Cardiac muscle cell (in vitro differentiated cells and primary cell): ENCODE measurements around the gene CELA2A. TPM values are rescaled to one million over a fixed set of nuclear protein-coding genes. Genes with fewer than 3 reads are reported as not detected.

ENCODE experiments used
- DNase-seq, 2 donors: peaks; one replicate each; pipeline versions ENCODE4 v3.0.0 to v3.0.0-alpha.2; 2010 to 2017; ENCODE audit warnings: low read depth in 1 of 2, low spot score in 1 of 2
- H3K27ac ChIP-seq: fragments of 200-600 bp; sonication (generic); 2 replicates; pipeline ENCODE4 v1.5.1; 2016
- H3K27me3 ChIP-seq: fragments of 200-600 bp; sonication (generic); 2 replicates; pipeline ENCODE4 v1.6.0; 2016; ENCODE audit warnings: control low read depth
- H3K36me3 ChIP-seq: fragments of 200-600 bp; sonication (generic); 2 replicates; pipeline ENCODE4 v1.5.1; 2016; ENCODE audit warnings: control low read depth
- H3K4me1 ChIP-seq: fragments of 200-600 bp; sonication (generic); 2 replicates; pipeline ENCODE4 v1.8.1; 2017; ENCODE audit warnings: low read depth, mild to moderate bottlenecking, mixed run types
- H3K4me3 ChIP-seq: fragments of 200-600 bp; sonication (generic); 2 replicates; pipeline ENCODE4 v1.5.1; 2016; ENCODE audit warnings: mild to moderate bottlenecking
- H3K9me3 ChIP-seq: fragments of 200-600 bp; sonication (generic); 2 replicates; pipeline ENCODE4 v1.5.1; 2017; ENCODE audit warnings: low read depth, mild to moderate bottlenecking, control low read depth
- polyA plus RNA-seq: library from polyadenylated mRNA; unstranded; fragments of >200 nt; fragmentation: Nextera tagmentation; extraction: Ambion mirVana; gene quantifications from 2 replicates; pipeline ENCODE4 v1.2.1, GENCODE V29; 2016
- total RNA-seq: library from RNA; depleted of rRNA; stranded (reverse); fragments of >200 nt; gene quantifications from 2 replicates; pipeline ENCODE4 v1.2.3, GENCODE V29; 2016
- TF ChIP-seq, protein P1 (sequence below): IDR thresholded peaks from 2 replicates; pipeline ENCODE4 v1.5.1; 2012; ENCODE audit warnings: low read depth, mild to moderate bottlenecking, low read length

The CELA2A gene
- total and polyA plus RNA-seq, 2 experiments from 2014 or later, result 0.38 TPM; not detected in 1

DNA sequence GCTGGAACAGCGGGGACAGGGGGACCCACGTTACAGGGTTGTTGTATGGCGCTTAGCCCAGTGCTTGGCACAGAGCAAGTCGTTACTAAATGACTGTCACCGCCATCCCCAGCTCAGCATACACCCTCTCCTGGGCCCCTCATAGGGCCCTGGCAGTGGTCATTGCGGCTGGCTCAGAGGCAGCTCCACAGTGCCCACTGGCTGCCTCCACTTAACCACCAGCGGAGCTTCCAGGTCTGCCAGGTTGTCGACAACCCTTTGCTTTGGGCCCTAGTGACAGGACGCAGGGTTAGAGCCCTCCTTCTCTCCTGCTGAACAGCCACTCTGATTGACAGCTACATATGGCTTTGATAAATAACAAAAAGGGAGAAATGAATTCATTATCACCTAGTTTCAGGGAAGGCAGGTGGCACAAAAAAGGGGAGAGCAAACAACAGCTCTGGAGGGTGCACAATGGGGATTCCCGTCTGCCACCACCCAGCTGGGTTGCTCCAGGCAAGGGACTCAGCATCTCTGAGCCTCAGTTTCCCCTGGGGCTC, 42.0 kb upstream of the CELA2A start:
- H3K27me3 ChIP-seq, result no peaks in the 10 kb centered on the region
- H3K4me1 ChIP-seq, result peaks cover 4% of the 10 kb centered on the region
- H3K9me3 ChIP-seq, result no peaks in the 10 kb centered on the region
- TF ChIP-seq, protein P1, sequence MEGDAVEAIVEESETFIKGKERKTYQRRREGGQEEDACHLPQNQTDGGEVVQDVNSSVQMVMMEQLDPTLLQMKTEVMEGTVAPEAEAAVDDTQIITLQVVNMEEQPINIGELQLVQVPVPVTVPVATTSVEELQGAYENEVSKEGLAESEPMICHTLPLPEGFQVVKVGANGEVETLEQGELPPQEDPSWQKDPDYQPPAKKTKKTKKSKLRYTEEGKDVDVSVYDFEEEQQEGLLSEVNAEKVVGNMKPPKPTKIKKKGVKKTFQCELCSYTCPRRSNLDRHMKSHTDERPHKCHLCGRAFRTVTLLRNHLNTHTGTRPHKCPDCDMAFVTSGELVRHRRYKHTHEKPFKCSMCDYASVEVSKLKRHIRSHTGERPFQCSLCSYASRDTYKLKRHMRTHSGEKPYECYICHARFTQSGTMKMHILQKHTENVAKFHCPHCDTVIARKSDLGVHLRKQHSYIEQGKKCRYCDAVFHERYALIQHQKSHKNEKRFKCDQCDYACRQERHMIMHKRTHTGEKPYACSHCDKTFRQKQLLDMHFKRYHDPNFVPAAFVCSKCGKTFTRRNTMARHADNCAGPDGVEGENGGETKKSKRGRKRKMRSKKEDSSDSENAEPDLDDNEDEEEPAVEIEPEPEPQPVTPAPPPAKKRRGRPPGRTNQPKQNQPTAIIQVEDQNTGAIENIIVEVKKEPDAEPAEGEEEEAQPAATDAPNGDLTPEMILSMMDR, result no peak
- H3K27ac ChIP-seq, result no peak overlapping the region
- no peaks in the 10 kb centered on the region for H3K36me3 ChIP-seq
- DNase-seq, result no peak
- H3K4me3 ChIP-seq, result no peak overlapping the region

DNA sequence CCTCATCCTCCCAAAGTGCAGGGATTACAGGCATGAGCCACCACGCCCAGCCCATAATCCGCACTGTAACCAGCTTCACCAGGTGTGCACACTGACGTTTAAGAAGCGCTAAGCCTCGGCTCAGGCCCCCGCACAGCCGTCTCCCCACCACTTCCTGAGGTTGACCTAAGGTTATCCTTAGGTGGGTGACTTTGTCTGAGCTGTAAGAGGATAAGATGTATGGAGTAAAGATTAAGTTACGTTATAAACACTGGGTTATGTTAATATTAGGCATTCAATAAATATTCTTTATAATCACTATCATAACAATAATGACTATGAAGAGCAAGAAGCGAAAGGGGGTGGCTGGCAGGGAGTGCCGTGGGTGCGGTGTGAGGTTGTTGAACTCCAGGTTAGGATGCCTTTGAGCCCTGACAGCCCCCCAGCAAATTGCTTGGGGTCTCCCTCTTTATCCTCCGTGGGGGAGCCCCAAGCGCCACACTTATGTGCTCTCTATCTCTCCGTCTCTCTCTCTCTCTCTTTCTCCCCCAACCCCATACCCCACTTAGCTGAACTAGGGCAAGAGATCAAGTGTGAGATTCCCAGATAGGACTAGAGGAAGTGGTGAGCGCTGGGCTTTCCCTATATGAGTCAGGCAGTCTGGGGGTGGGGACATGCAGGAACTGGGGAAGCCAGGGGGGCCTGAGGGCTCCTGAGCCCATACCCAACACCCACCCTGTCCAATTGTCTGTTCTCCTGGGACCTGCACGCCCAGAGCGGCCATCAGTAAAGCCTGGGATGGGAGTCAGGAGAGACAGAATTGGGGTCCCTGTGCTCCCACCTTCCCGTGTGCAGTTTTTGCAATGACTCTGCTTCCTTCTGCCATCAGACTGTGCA, 39.2 kb upstream of the CELA2A start:
- no peaks in the 10 kb centered on the region for H3K27me3 ChIP-seq
- H3K36me3 ChIP-seq, result no peaks in the 10 kb centered on the region
- H3K27ac ChIP-seq, result no peak overlapping the region
- TF ChIP-seq, protein P1, result no peak
- H3K4me3 ChIP-seq, result no peak overlapping the region
- H3K9me3 ChIP-seq, result no peaks in the 10 kb centered on the region
- DNase-seq, result peak in 1 of 2 donors; percentile 42
- H3K4me1 ChIP-seq, result peaks cover 4% of the 10 kb centered on the region

DNA sequence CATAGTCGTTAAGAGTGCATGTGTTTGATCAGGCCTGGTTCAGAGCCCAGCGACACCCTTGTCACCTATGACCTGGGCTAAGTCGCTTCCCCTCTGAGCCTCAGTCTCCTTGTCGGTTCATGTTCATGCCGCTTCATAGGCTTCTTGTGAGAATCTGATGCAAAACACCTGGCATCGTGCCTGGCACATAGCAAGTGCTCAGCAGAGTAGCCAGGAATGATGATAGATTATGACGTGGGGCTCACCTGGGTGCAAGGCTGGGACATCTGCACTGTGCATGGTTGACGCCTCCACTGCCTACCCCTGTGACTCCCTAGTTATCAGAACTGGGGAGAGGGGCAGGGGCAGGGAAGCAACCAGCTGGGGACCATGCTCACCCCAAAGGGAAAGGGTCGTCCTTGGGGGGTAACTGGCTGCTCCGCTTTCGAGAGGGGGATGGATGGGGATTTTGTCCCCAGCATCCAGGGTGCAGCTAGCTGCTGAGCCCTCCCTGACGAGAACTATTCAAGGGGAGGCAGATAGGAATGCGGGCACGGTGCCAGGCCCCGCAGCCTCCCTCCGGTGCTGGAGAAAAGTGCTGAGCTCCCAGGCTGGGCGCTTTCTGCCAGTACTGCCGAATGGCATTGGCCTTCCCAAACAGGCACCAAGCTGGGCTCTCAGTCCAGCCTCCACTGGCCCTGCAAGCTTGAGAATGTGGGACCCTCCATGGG, 37.6 kb upstream of the CELA2A start:
- peak in 1 of 2 donors; percentile 27 for DNase-seq
- TF ChIP-seq, protein P1, result no peak

DNA sequence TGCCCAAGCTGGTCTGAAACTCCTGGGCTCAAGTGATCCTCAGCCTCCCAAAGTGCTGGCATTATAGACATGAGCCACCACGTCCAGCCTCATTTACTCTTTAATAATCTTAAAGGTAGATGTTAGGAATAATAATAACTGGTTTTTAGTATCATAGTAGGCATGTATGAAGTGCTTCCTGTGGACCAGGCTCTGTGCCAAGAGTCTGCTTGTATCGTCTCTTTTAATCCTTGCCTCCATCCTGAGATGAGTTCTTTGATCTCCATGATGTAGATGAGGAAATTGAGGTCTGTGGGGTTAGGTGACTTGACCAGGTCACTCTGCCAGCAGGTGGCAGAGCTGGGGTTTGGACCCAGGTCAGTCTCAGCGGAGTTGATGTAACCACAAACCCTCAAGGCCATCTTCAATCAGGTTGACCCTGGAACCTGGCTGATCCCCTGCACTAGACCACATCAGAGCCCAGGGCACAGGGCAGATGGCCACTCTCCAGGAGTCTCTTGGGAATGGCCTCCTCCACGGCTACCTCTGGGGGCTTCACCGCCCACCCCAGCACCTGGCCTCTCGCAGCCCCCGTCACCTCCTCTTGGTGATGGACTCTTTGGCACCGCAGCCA, 35.6 kb upstream of the CELA2A start:
- Histone ChIP-seq H3K27ac (no peak overlapping the region), H3K4me1 (no peaks in the 10 kb centered on the region), H3K4me3 (no peak overlapping the region), H3K27me3 (no peaks in the 10 kb centered on the region), H3K9me3 (no peaks in the 10 kb centered on the region), H3K36me3 (no peaks in the 10 kb centered on the region)
- no peak for DNase-seq
- TF ChIP-seq, protein P1, result no peak

More for the DNA sequence above, 37.6 kb upstream of the CELA2A start:
- Histone ChIP-seq H3K27ac (no peak overlapping the region), H3K4me1 (peaks cover 4% of the 10 kb centered on the region), H3K27me3 (no peaks in the 10 kb centered on the region), H3K4me3 (no peak overlapping the region), H3K9me3 (no peaks in the 10 kb centered on the region), H3K36me3 (no peaks in the 10 kb centered on the region)

DNA sequence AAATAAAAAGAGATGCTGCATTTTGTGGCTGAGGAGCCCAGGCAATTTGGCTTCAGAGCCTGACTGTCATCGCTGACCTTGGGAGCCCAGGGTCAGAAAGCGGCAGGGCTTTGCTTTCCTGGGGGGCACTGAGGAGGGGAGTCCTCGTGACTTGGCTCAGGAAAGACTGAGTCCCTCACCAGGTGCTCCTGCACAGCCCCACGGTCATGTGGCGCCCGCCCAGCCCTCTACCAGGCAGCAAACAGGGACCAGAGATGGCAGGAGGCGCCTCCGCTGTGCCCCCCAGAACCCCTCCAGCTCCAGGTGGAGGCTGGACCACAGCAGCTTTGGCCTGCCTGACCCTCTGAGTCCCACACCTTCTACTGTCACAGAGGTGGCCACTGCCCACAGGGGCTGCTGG, 33.7 kb upstream of the CELA2A start:
- Histone ChIP-seq H3K36me3 (no peaks in the 10 kb centered on the region), H3K4me3 (no peak overlapping the region), H3K9me3 (no peaks in the 10 kb centered on the region), H3K4me1 (no peaks in the 10 kb centered on the region), H3K27ac (no peak overlapping the region), H3K27me3 (no peaks in the 10 kb centered on the region)
- no peak for DNase-seq
- TF ChIP-seq, protein P1, result no peak
